H9 (cell line): Measurements from ENCODE around the gene NSMF. TPM values are rescaled to one million over a fixed set of nuclear protein-coding genes. Genes with fewer than 3 reads are reported as not detected.
A peak's percentile ranks its signal among the peaks of the same experiment; 100 is the strongest.

Experiments
- DNase-seq: peaks from one replicate; pipeline ENCODE4 v3.0.0-alpha.2; 2017
- H2AFZ ChIP-seq: one replicate; pipeline ENCODE4 v1.6.1; 2013; ENCODE audit warnings: mild to moderate bottlenecking, low read length, control low read depth, moderate library complexity
- H2AK5ac ChIP-seq: 2 replicates; pipeline ENCODE4 v1.6.1; 2013; ENCODE audit warnings: low read length, control low read depth, mixed read lengths; ENCODE audit not compliant: insufficient read length
- H2BK120ac ChIP-seq: one replicate; pipeline ENCODE4 v1.6.1; 2013; ENCODE audit warnings: low read depth, mild to moderate bottlenecking, low read length, control low read depth, inconsistent platforms; ENCODE audit not compliant: poor library complexity, severe bottlenecking
- H2BK12ac ChIP-seq: 2 replicates; pipeline ENCODE4 v1.6.1; 2013; ENCODE audit warnings: low read length, control low read depth, mixed read lengths, low read depth; ENCODE audit not compliant: insufficient read length
- H2BK15ac ChIP-seq: 2 replicates; pipeline ENCODE4 v1.6.1; 2013; ENCODE audit warnings: low read depth, low read length, control low read depth
- H2BK20ac ChIP-seq: one replicate; pipeline ENCODE4 v1.6.1; 2013; ENCODE audit warnings: low read depth, mild to moderate bottlenecking, low read length, control low read depth, inconsistent platforms; ENCODE audit not compliant: poor library complexity, severe bottlenecking
- H2BK5ac ChIP-seq: 2 replicates; pipeline ENCODE4 v1.6.1; 2013; ENCODE audit warnings: low read length, control low read depth, mixed read lengths; ENCODE audit not compliant: insufficient read length
- H3K14ac ChIP-seq: 2 replicates; pipeline ENCODE4 v1.6.1; 2013; ENCODE audit warnings: low read length, control low read depth; ENCODE audit not compliant: insufficient read depth
- H3K18ac ChIP-seq: 2 replicates; pipeline ENCODE4 v1.6.1; 2013; ENCODE audit warnings: low read depth, mild to moderate bottlenecking, mixed read lengths, low read length, control low read depth; ENCODE audit not compliant: insufficient read length
- H3K23ac ChIP-seq: 2 replicates; pipeline ENCODE4 v1.6.1; 2013; ENCODE audit warnings: low read length, control low read depth, mixed read lengths, low read depth; ENCODE audit not compliant: insufficient read length
- H3K23me2 ChIP-seq: 2 replicates; pipeline ENCODE4 v1.6.1; 2013; ENCODE audit warnings: low read depth, mild to moderate bottlenecking, mixed read lengths, low read length, control low read depth; ENCODE audit not compliant: insufficient read length, poor library complexity, severe bottlenecking
- H3K27ac ChIP-seq: 2 replicates; pipeline ENCODE4 v1.5.1; 2013; ENCODE audit warnings: low read length, control low read depth, mixed read lengths, low read depth; ENCODE audit not compliant: insufficient read length
- H3K27me3 ChIP-seq: 2 replicates; pipeline ENCODE4 v1.6.1; 2013; ENCODE audit warnings: low read length, control low read depth, inconsistent platforms; ENCODE audit not compliant: insufficient read depth
- H3K4ac ChIP-seq: 2 replicates; pipeline ENCODE4 v1.6.1; 2013; ENCODE audit warnings: low read depth, mild to moderate bottlenecking, control low read depth, inconsistent platforms, low read length, moderate library complexity
- H3K4me1 ChIP-seq: 2 replicates; pipeline ENCODE4 v1.6.1; 2013; ENCODE audit warnings: low read length, control low read depth, inconsistent platforms; ENCODE audit not compliant: insufficient read depth
- H3K4me2 ChIP-seq: 2 replicates; pipeline ENCODE4 v1.6.1; 2013; ENCODE audit warnings: low read length, control low read depth, mixed read lengths; ENCODE audit not compliant: insufficient read length, insufficient read depth
- H3K56ac ChIP-seq: 2 replicates; pipeline ENCODE4 v1.6.1; 2013; ENCODE audit warnings: low read depth, mild to moderate bottlenecking, mixed read lengths, low read length, control low read depth; ENCODE audit not compliant: insufficient read length
- H3K79me1 ChIP-seq: 2 replicates; pipeline ENCODE4 v1.6.1; 2013; ENCODE audit warnings: low read depth, mild to moderate bottlenecking, moderate library complexity, low read length, control low read depth, inconsistent platforms; ENCODE audit not compliant: insufficient read depth, poor library complexity, severe bottlenecking
- H3K79me2 ChIP-seq: 2 replicates; pipeline ENCODE4 v1.6.1; 2013; ENCODE audit warnings: low read length, control low read depth, inconsistent platforms; ENCODE audit not compliant: insufficient read depth
- H3K9ac ChIP-seq: 2 replicates; pipeline ENCODE4 v1.6.1; 2013; ENCODE audit warnings: low read length, control low read depth, mixed read lengths; ENCODE audit not compliant: insufficient read length; ENCODE audit errors: extremely low read depth
- H3K9me3 ChIP-seq: one replicate; pipeline ENCODE4 v1.6.1; 2013; ENCODE audit warnings: low read depth, low read length, inconsistent platforms; ENCODE audit not compliant: control insufficient read depth
- H3T11ph ChIP-seq: one replicate; pipeline ENCODE4 v1.6.1; 2013; ENCODE audit warnings: mild to moderate bottlenecking, low read length, control low read depth, inconsistent platforms
- H4K20me1 ChIP-seq: one replicate; pipeline ENCODE4 v1.6.1; 2013; ENCODE audit not compliant: control insufficient read depth, insufficient read length, insufficient read depth
- H4K5ac ChIP-seq: 2 replicates; pipeline ENCODE4 v1.6.1; 2013; ENCODE audit warnings: low read depth, mild to moderate bottlenecking, mixed read lengths, low read length, control low read depth; ENCODE audit not compliant: insufficient read length
- H4K8ac ChIP-seq: replicated peaks from 2 replicates; pipeline ENCODE4 v1.6.1; 2013; ENCODE audit warnings: low read length, control low read depth, mixed read lengths, low read depth; ENCODE audit not compliant: insufficient read length
- H4K91ac ChIP-seq: 2 replicates; pipeline ENCODE4 v1.6.1; 2013; ENCODE audit warnings: low read depth, mild to moderate bottlenecking, moderate library complexity, mixed read lengths, low read length, control low read depth; ENCODE audit not compliant: insufficient read length
- H3K27ac Mint-ChIP-seq, 3 experiments: 2 replicates in 2 of 3; 3 replicates in 1 of 3; pipeline ENCODE4 v1.8.0; 2020 to 2021; ENCODE audit warnings: mixed read lengths in 3 of 3, mild to moderate bottlenecking in 1 of 3, moderate library complexity in 1 of 3
- H3K27me3 Mint-ChIP-seq: 2 replicates; pipeline ENCODE4 v1.8.0; 2021; ENCODE audit warnings: low read depth, mild to moderate bottlenecking, moderate library complexity, mixed read lengths
- H3K36me3 Mint-ChIP-seq, 3 experiments: 2 replicates in 2 of 3; 3 replicates in 1 of 3; pipeline ENCODE4 v1.8.0; 2020 to 2021; ENCODE audit warnings: low read depth in 3 of 3, mixed read lengths in 3 of 3; ENCODE audit not compliant: insufficient read depth in 1 of 3
- H3K4me1 Mint-ChIP-seq, 2 experiments: 2 replicates each; pipeline ENCODE4 v1.8.0; 2020; ENCODE audit warnings: mixed read lengths in 2 of 2
- H3K4me3 Mint-ChIP-seq, 2 experiments: 2 replicates in 1 of 2; 3 replicates in 1 of 2; pipeline ENCODE4 v1.8.0; 2020 to 2021; ENCODE audit warnings: mild to moderate bottlenecking in 2 of 2, mixed read lengths in 2 of 2, moderate library complexity in 1 of 2
- H3K9me3 Mint-ChIP-seq, 2 experiments: 2 replicates in 1 of 2; 3 replicates in 1 of 2; pipeline ENCODE4 v1.8.0; 2020; ENCODE audit warnings: mild to moderate bottlenecking in 2 of 2, mixed read lengths in 2 of 2, moderate library complexity in 1 of 2
- CTCF ChIP-seq: fragments of 200-600 bp; sonication (generic); conservative IDR thresholded peaks from 3 replicates; pipeline ENCODE4 v1.8.0; 2021; ENCODE audit warnings: antibody characterized with exemption, mild to moderate bottlenecking
- WGBS: extraction: QIAGEN DNeasy Blood & Tissue Kit; methylation state at CpG from one replicate; pipeline ENCODE4 v1.1.7; 2013; ENCODE audit warnings: missing lambda C conversion rate, low lambda C conversion rate, mixed read lengths; ENCODE audit not compliant: insufficient read length; ENCODE audit errors: extremely low coverage; 5-methylcytosine and 5-hydroxymethylcytosine counted together
- total RNA-seq: library from RNA; stranded (reverse); gene quantifications from 2 replicates; pipeline ENCODE4 v1.2.1, GENCODE V29; 2021

NSMF gene
- total RNA-seq, 1 experiment from 2014 or later: 46.3 TPM

GRCh38 chr9:137422604-137423513, 36.3 kb downstream of the NSMF start, which contains the start of the genes EXD3 and NOXA1:
EXD3 (minus strand) TSS chr9:137423162; CDS start chr9:137395357, 27,805 bp downstream.
NOXA1 (plus strand) TSS chr9:137423393; CDS start chr9:137423530, 137 bp downstream.
- H4K20me1 ChIP-seq: no peaks in the 10 kb centered on the region
- Mint-ChIP-seq H3K9me3 (no peaks in the 10 kb centered on the region), H3K27me3 (peaks cover 10% of the 10 kb centered on the region), H3K36me3 (no peaks in the 10 kb centered on the region), H3K4me1 (peaks cover 5 to 7% of the 10 kb centered on the region in 2 experiments), H3K4me3 (peak within 1 kb of the TSS; percentile 80 to 91), H3K27ac (peak within 1 kb of the TSS in 2 of 3 experiments; percentile 11 to 83; a peak in 3 of 7 replicates)
- DNase-seq: peak; percentile 93
- no peak within 1 kb of the TSS for H2BK20ac ChIP-seq
- no peak within 1 kb of the TSS for H2AK5ac ChIP-seq
- no peak within 1 kb of the TSS for H3K27ac ChIP-seq
- no peaks in the 10 kb centered on the region for H3K27me3 ChIP-seq
- no peak within 1 kb of the TSS for H3K56ac ChIP-seq
- H3K79me2 ChIP-seq: no peaks in the 10 kb centered on the region
- H2BK12ac ChIP-seq: no peak within 1 kb of the TSS
- peak; percentile 59; the same call in 2 of the 3 replicates for TF ChIP-seq CTCF
- no peaks in the 10 kb centered on the region for H3K4me1 ChIP-seq
- H4K8ac ChIP-seq: no peak within 1 kb of the TSS
- H2BK5ac ChIP-seq: no peak within 1 kb of the TSS
- no peak within 1 kb of the TSS for H3K23ac ChIP-seq
- H2BK15ac ChIP-seq: no peak within 1 kb of the TSS
- H3K79me1 ChIP-seq: no peaks in the 10 kb centered on the region
- H3T11ph ChIP-seq: no peak within 1 kb of the TSS
- H4K5ac ChIP-seq: no peak within 1 kb of the TSS
- no peak within 1 kb of the TSS for H3K4ac ChIP-seq
- no peak within 1 kb of the TSS for H2AFZ ChIP-seq
- peak within 1 kb of the TSS; percentile 97 for H3K4me2 ChIP-seq
- WGBS: no CpG with 5 or more reads among the region's 113 CpGs
- no peak within 1 kb of the TSS for H4K91ac ChIP-seq
- H3K18ac ChIP-seq: no peak within 1 kb of the TSS
- no peak within 1 kb of the TSS; the same call in 1 of the 2 replicates for H3K14ac ChIP-seq
- H3K9me3 ChIP-seq: no peaks in the 10 kb centered on the region
- H2BK120ac ChIP-seq: no peak within 1 kb of the TSS
- peaks cover 11% of the 10 kb centered on the region for H3K23me2 ChIP-seq
- peak within 1 kb of the TSS; percentile 79 for H3K9ac ChIP-seq
